Panc1 (cell line): ENCODE data around the gene PNPLA2.

Experiments used
- CTCF ChIP-seq: fragments of 450-650 bp; IDR thresholded peaks from 2 replicates; pipeline ENCODE4 v1.5.1; 2017; ENCODE audit warnings: mild to moderate bottlenecking
- SIN3A ChIP-seq: IDR thresholded peaks from 2 replicates; pipeline ENCODE4 v1.6.1; 2012; ENCODE audit warnings: low read depth, mild to moderate bottlenecking, low read length, moderate library complexity, borderline replicate concordance; ENCODE audit not compliant: insufficient read depth

GRCh38 chr11:794766-795633, 23.7 kb upstream of the PNPLA2 start:
- TF ChIP-seq SIN3A (0 out of 2 replicates have a peak, but pooled peaks have one; percentile 21), CTCF (no peak)
